ENCODE measurements around the gene SHISA3.

DNA sequence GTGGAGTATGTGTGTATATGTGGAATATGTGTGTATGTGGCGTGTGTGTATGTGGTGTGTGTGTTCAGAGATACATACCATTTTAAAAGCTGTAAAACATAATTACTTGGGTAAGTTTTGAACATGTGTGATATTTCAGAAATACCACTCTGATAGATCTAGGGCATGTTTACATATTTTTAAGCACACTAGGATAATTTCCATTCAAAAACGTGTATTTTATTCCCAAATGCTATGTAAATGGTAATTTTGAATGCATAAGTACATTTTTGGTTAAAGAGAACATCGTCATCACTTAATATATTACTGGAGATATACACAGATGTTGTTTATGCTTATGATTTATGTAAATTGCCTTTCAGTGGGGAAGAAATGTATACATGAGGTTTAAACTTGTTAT lies 34.7 kb upstream of the SHISA3 start:
- TF ChIP-seq, protein P1, sequence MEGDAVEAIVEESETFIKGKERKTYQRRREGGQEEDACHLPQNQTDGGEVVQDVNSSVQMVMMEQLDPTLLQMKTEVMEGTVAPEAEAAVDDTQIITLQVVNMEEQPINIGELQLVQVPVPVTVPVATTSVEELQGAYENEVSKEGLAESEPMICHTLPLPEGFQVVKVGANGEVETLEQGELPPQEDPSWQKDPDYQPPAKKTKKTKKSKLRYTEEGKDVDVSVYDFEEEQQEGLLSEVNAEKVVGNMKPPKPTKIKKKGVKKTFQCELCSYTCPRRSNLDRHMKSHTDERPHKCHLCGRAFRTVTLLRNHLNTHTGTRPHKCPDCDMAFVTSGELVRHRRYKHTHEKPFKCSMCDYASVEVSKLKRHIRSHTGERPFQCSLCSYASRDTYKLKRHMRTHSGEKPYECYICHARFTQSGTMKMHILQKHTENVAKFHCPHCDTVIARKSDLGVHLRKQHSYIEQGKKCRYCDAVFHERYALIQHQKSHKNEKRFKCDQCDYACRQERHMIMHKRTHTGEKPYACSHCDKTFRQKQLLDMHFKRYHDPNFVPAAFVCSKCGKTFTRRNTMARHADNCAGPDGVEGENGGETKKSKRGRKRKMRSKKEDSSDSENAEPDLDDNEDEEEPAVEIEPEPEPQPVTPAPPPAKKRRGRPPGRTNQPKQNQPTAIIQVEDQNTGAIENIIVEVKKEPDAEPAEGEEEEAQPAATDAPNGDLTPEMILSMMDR (conservative IDR thresholded peaks at IDR 0.05; ENCODE audit: low read length): no peak
- TF ChIP-seq EZH2phosphoT487 (IDR thresholded peaks at IDR 0.05; ENCODE audit: borderline replicate concordance, low read depth, low read length): no peak
